GM04504 (cell line): ENCODE measurements around the gene TAL2.

Experiments
- DNase-seq: peaks from one replicate; pipeline ENCODE4 v3.0.0-alpha.2; 2012; ENCODE audit warnings: low read depth

TAL2 gene

DNA sequence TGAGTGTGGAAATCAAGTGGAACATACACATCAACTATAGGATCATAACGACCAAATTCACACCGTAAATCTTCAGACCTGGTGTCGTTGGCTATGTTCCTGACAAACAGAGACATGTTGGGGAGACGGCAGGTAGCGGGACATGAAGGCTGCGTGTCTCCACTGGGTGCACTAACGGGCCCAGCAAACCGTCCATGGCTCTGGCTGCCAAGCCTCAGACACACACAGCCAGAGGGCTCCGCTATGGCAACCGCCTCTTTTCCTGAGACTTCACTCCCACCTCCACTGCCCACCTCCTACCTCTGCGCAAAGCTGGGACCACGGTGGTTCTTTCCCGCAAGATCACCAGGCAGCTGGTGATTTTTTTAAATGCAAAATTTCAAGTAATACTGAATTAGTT lies 48.4 kb downstream of the TAL2 start:
- no peak for DNase-seq

DNA sequence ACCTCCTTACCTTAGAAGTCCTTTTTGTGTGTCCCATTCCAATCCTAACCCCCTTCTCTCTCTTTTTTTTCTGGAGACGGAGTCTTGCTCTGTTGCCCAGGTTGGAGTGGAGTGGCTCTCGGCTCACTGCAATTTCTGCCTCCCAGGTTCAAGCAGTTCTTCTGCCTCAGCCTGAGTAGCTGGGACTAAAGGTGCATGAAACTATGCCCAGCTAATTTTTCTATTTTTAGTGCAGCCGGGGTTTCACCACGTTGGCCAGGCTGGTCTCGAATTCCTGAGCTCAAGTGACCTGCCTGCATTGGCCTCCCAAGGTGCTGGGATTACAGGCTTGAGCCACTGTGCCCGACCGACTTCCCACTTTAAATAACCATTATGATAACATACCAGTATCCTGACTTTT lies 49.6 kb downstream of the TAL2 start:
- DNase-seq: no peak

DNA sequence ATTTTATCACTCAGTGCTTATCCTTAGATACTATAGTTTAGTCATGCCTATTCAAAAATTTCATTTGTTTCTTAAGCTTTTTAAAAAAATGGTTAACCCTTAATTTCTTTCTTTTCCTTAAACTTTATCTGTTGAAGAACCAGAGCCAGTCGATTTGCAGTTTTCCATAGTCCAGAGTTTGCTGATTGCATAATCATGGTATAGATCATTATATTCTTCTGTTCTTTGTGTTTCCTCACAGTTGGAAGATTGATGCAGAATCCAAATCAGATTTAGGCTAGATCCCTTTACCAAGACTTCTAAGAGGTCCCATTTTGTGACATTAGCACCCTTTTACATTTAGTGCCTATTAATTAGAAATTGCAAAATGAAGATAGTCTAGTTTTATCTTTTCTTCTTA lies 50.0 kb downstream of the TAL2 start:
- no peak for DNase-seq
